T-helper 17 cell (primary cell): ENCODE data around the gene STMN3. TPM values are rescaled to one million over a fixed set of nuclear protein-coding genes. Genes with fewer than 3 reads are reported as not detected.
"Not testable (repeated sequence)": the region's sequence is repeated elsewhere in the genome, so short reads cannot be mapped to it uniquely, and the experiment has no call there.

ENCODE experiments used
- ATAC-seq: fragments of 150-1000 bp; cut with Tn5 transposase; 2 replicates; pipeline ENCODE4 v1.10.0; 2021; ENCODE audit warnings: mild to moderate bottlenecking, moderate library complexity
- DNase-seq, 3 donors: peaks; one replicate each; pipeline versions ENCODE4 v3.0.0 to v3.0.0-alpha.2; 2020 to 2021
- H3K9me3 ChIP-seq: one replicate; pipeline ENCODE4 v1.7.0; 2013; ENCODE audit warnings: low read length, mild to moderate bottlenecking; ENCODE audit not compliant: control insufficient read depth, poor library complexity, severe bottlenecking
- H3K27ac Mint-ChIP-seq: one replicate; pipeline ENCODE4 v1.8.0; 2022; ENCODE audit warnings: mild to moderate bottlenecking, moderate library complexity, mixed read lengths
- H3K27me3 Mint-ChIP-seq: one replicate; pipeline ENCODE4 v1.8.0; 2022; ENCODE audit warnings: mixed read lengths
- H3K36me3 Mint-ChIP-seq: one replicate; pipeline ENCODE4 v1.8.0; 2022; ENCODE audit warnings: low read depth, mixed read lengths
- H3K4me1 Mint-ChIP-seq: one replicate; pipeline ENCODE4 v1.8.0; 2022; ENCODE audit warnings: mild to moderate bottlenecking, mixed read lengths
- H3K4me3 Mint-ChIP-seq: one replicate; pipeline ENCODE4 v1.8.0; 2022; ENCODE audit warnings: mild to moderate bottlenecking, moderate library complexity, mixed read lengths
- total RNA-seq, 4 donors: library from RNA in 2 of 4; stranded (reverse) in 2 of 4; gene quantifications; one replicate each; pipeline ENCODE4 v1.2.3 and lab custom pipeline; 2022 to 2026

STMN3 gene
- total RNA-seq, 2 donors from 2014 or later = 51.0 to 67.4 TPM

DNA sequence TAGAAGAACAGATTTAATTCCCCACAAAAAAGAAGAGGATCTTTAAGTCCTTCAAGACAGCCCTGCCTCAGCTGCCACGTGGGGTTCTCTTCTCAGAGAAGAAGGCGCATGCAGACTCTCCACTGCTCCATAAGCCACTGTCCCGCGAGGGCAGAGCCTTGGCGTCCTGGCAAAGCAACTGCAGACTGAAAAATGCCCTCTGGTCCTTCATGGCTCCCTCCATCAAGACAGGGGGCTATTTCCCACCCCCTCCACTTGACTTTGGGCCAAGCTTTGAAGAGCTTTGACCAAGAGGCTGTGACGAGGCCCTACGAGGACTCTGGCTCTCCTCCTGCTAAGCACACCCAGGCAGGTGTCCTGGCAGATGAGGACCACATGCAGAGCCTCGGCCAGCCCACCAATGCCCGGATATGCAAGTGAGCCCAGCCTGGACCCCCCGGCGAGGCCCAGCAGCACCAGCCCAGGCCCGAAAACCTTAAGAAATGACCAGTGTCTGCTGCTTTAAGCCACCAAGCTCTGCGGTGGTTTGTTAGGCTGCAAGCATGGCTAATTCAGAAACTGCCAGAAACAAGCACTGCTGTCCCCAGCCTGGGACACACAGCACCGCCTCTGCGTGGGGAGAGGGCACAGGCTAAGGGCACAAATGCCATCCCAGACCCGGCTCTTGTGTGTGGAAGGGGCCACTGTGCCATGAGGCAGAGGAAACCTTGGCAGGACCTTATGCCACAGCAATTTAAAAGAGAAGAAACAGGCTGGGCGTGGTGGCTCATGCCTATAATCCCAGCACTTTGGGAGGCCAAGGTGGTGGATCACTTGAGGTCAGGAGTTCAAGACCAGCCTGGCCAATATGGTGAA lies 42.4 kb downstream of the STMN3 start:
- Mint-ChIP-seq H3K27me3 (no peaks in the 10 kb centered on the region), H3K36me3 (peaks cover 4% of the 10 kb centered on the region), H3K27ac (no peak overlapping the region), H3K4me1 (peaks cover 5% of the 10 kb centered on the region), H3K4me3 (no peak overlapping the region)
- no peaks in the 10 kb centered on the region for H3K9me3 ChIP-seq
- DNase-seq = no peak
- no peak for ATAC-seq

DNA sequence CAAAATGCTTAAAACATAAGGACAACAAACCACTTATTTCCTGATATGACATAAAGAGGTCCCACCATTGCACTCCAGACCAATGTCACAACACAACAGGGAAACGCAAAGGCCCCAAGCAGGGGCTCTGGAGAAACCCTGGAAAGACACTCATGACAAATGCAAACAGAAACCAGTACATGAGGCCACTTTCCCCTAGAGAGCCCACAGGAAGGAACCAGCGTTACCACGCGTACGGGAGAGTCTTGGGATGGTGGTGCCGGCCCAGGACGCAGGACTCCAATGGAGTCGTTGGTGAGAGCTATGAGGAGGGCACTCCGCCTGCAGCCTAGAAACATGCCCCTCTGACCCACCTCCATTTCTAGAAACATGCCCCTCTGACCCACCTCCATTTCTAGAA lies 46.5 kb downstream of the STMN3 start:
- H3K27ac Mint-ChIP-seq = peak overlapping the region; percentile 47
- H3K9me3 ChIP-seq = no peaks in the 10 kb centered on the region
- DNase-seq (no peak), ATAC-seq (no peak)
- no peaks in the 10 kb centered on the region for H3K27me3 Mint-ChIP-seq
- H3K36me3 Mint-ChIP-seq = peaks cover 5% of the 10 kb centered on the region
- peaks cover 4% of the 10 kb centered on the region for H3K4me1 Mint-ChIP-seq
- H3K4me3 Mint-ChIP-seq = no peak overlapping the region

DNA sequence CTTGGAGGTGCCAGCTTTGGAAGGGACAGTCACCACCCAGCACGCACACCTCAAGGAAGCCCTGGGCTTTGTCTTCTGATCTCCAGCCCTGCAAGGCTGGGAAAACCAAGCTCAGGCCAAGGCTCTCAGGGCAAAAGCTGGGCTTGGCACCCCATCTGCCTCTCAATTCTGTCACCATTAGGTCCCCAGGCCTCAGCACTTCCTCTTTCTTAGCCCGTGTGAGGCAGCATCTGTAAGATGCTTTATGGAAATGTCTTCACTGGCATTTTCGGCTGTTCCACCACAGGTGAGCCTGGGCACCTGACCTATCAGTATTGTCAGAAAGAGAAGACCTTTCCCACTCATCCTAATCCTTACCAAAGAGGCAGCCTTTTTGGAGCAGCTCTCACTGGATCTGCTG lies 50.9 kb downstream of the STMN3 start:
- H3K27ac Mint-ChIP-seq = peak overlapping the region; percentile 45
- peaks cover 8% of the 10 kb centered on the region for H3K36me3 Mint-ChIP-seq
- peaks cover 7% of the 10 kb centered on the region for H3K4me1 Mint-ChIP-seq
- no peak overlapping the region for H3K4me3 Mint-ChIP-seq
- no peaks in the 10 kb centered on the region for H3K9me3 ChIP-seq
- H3K27me3 Mint-ChIP-seq = no peaks in the 10 kb centered on the region
- ATAC-seq = no peak
- no peak for DNase-seq

DNA sequence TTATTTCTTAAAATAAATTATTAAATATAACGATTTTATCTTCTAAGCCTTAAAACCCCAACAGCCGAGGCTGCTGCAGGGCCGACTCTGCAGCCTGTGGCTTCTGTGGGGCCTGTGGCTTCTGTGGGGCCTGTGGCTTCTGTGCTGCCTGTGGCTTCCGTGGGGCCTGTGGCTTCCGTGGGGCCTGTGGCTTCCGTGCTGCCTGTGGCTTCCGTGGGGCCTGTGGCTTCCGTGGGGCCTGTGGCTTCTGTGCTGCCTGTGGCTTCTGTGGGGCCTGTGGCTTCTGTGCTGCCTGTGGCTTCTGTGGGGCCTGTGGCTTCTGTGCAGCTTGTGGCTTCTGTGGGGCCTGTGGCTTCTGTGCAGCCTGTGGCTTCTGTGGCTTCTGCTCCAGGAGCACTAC lies 51.5 kb downstream of the STMN3 start:
- not testable (repeated sequence) for H3K4me3 Mint-ChIP-seq, H3K9me3 ChIP-seq, H3K4me1 Mint-ChIP-seq, H3K27me3 Mint-ChIP-seq, ATAC-seq, H3K36me3 Mint-ChIP-seq
- peak in 1 of 3 donors; percentile 24 for DNase-seq
- H3K27ac Mint-ChIP-seq = peak overlapping the region; percentile 45

DNA sequence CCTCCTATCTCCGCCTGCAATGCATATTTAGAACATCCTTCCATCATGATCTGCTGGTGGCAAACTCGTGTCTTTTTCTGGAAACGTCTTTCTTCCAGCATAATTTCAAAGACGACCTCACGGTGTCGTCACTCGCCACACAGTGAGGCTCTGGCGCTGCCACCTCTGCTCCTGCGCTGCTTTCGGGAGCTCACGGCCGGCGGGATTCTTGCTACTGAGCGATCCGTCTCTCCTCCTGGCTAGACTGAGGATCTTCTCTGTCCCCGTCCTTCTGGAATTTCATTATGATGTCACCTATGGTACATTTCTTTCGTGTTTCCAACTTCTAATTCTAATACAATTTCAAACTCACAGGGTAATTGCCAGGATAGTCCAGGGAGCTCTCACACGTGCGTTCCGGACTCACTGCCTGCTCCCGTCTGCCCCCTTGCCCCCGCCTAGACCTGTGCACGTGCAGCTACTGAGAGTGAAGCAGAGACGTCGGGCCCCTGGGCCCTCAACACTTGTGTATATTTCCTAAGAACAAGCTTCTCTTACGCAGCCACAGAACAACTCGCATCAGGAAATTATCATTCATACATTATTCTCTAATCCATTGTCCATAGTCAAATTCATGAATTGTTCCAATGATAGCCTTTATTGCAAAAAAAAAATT lies 53.7 kb downstream of the STMN3 start:
- Mint-ChIP-seq H3K36me3 (peaks cover 10% of the 10 kb centered on the region), H3K4me3 (no peak overlapping the region), H3K4me1 (peaks cover 7% of the 10 kb centered on the region), H3K27ac (peak overlapping the region; percentile 72), H3K27me3 (no peaks in the 10 kb centered on the region)
- DNase-seq (no peak), ATAC-seq (no peak)
- H3K9me3 ChIP-seq = no peaks in the 10 kb centered on the region

DNA sequence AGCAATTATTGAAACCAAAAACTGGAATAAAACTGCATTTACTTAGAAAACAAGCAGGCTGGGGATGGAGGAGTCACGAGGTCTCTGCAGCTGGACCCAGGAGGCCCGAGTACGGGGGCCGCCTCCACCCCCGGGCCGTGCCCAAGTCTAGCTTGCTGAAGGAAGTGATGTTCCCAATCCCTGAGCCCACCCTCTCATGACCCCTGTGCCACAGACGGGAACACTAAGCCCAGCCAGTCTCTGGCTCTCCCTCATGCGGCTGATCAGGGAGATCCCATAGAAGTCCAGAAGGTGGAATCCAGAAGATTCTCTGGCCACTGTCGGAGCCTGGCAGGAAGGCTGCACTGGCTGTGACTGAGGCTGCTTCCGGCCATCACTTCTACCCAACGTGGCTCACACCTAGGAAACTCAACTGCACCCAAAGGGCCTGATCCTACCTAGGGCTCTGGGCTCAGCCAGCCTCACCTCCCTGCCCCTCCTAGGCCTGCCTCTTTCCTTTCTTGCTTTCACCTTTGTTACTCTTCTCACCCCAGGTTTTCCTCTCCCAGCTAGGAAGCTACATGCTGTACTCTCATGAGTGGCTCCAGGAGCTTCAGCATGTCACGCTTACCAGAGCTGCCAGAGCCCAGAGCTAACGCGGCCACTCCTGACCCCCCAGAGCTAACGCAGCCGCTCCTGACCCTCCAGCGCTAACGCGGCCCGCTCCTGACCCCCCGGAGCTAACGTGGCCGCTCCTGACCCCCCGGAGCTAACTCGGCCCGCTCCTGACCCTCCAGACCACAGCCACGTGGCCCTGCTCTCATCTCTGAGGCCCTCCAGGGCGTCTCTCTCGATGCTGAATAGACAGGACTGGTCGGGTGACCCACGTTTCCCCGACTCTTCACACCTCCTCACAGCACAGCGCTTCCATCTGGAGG lies 54.5 kb downstream of the STMN3 start:
- no peaks in the 10 kb centered on the region for H3K9me3 ChIP-seq
- ATAC-seq (no peak), DNase-seq (no peak)
- peak overlapping the region; percentile 72 for H3K27ac Mint-ChIP-seq
- peaks cover 10% of the 10 kb centered on the region for H3K36me3 Mint-ChIP-seq
- no peaks in the 10 kb centered on the region for H3K27me3 Mint-ChIP-seq
- no peak overlapping the region for H3K4me3 Mint-ChIP-seq
- peaks cover 7% of the 10 kb centered on the region for H3K4me1 Mint-ChIP-seq

DNA sequence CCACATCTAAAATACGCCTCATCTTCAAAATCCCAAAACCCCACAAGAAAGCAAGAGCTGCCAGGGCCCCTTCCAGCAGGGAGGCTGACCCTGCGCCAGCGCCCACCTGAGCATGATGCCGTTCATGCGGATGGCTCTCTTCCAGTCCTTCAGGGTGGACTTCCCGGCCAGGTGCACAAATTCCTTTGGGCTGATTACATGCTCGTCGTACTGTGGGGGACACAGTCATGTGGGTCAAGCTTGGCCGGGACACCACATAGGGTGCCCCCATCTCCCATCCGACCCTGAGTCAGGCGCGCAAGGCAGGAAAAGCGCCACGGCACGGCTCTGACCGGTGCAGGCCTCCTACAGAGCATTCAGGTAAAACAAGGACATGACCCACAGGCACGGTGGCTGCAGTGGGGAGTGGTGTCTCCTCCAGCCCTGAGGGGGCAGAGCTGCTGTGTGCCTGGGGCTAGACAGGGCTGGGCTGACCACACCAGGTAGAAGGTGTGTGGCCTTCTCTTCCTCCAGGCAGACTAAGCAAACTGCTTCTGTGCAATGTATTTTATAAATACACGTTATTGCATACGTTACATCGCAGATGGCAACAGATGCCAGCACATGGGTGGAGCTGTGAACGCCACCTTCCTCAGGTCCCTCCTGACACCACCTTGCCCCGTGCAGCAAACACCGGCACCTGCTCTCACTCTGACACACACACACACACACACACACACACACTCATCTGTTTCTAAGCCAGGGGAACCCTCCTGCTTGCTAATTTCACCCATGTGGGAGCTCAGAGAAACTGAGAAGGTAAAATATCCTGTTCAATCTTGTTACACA lies 55.4 kb downstream of the STMN3 start:
- ATAC-seq (no peak), DNase-seq (no peak)
- no peak overlapping the region for H3K4me3 Mint-ChIP-seq
- peaks cover 13% of the 10 kb centered on the region for H3K36me3 Mint-ChIP-seq
- H3K27me3 Mint-ChIP-seq = no peaks in the 10 kb centered on the region
- H3K4me1 Mint-ChIP-seq = peaks cover 10% of the 10 kb centered on the region
- no peaks in the 10 kb centered on the region for H3K9me3 ChIP-seq
- H3K27ac Mint-ChIP-seq = no peak overlapping the region

DNA sequence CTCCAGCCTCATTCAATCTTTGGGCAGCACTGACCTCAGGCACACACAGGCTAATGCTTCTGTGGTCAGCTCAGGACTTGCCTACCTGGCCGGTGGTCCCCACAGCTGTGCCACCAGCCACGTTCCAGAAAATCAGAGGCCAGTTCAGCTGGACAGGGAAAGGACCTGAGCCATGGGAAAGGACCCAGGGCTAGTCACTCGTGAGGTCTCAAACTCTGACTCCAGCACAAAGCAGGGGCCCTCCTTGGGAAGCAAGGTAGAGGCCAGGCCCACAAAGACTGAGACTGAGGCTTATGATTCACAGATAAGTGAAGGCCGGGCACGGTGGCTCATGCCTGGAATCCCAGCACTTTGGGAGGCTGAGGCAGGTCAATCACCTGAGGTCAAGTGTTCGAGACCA lies 56.8 kb downstream of the STMN3 start:
- Mint-ChIP-seq H3K36me3 (peaks cover 10% of the 10 kb centered on the region), H3K4me1 (peaks cover 8% of the 10 kb centered on the region), H3K27me3 (no peaks in the 10 kb centered on the region), H3K4me3 (no peak overlapping the region), H3K27ac (no peak overlapping the region)
- H3K9me3 ChIP-seq = no peaks in the 10 kb centered on the region
- DNase-seq (no peak), ATAC-seq (no peak)

DNA sequence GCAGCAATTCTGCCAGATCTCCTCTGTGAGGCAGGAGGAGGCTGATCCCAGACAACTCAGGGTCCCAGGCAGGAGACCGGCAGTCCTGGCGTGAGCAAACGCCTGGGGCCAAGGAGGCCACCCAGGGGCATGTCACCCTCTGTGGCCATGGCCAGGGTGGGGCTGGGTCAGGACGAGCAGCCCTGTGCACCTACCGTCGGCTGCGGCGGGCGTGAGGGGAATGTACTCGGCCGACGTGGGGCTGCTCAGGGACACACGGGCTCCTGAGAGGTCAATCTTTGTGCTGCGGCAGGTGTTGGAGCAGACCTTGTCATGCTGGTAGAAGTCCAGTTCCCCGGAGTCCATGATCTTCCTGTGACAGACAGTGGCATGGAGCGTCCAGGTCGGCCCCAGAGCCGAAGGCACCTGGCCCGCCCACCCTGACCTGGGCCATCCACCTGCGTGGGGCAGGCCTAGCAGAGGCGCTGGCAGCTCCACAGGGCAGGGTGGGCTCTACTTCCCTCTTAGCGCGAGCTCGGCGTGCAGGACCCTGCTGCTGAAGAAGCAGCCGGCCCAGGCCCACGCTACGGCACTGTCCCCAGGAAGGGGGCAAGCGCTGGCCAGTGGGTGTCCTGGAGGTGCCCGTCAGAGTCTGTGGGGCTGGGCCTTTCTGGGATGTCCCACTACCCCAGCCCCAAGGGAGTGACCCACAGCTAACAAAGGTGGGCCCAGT lies 57.7 kb downstream of the STMN3 start:
- ATAC-seq (no peak), DNase-seq (no peak)
- peaks cover 10% of the 10 kb centered on the region for H3K36me3 Mint-ChIP-seq
- peaks cover 8% of the 10 kb centered on the region for H3K4me1 Mint-ChIP-seq
- H3K27ac Mint-ChIP-seq = no peak overlapping the region
- no peaks in the 10 kb centered on the region for H3K9me3 ChIP-seq
- H3K27me3 Mint-ChIP-seq = no peaks in the 10 kb centered on the region
- H3K4me3 Mint-ChIP-seq = no peak overlapping the region

DNA sequence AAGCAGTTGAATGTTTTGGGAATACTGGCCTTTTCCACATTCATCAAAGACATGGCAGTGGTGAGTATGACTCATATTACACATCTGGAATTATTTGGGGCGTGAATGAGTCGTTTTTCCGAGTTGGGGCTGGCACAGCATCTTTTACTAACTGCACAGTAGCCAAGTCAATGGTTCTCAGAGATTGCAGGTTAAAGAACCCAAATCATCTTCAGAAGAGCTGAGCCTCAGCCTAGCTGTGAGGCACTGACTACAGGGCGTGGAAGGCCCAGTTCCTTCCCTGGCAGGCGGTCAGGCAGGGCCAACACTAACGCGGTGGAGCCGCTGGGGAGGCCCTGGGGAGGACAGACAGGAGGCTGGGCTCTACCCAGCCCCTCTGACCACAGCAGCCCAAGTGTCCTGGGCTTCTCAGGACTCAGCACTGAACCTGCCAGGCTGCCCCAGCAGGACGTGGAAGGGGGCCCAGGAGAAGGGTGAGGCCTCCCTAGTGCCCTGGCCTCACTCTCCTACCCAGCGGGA lies 59.1 kb downstream of the STMN3 start:
- H3K36me3 Mint-ChIP-seq = peaks cover 10% of the 10 kb centered on the region
- no peak overlapping the region for H3K4me3 Mint-ChIP-seq
- no peak overlapping the region for H3K27ac Mint-ChIP-seq
- no peak for DNase-seq
- no peaks in the 10 kb centered on the region for H3K27me3 Mint-ChIP-seq
- ATAC-seq = no peak
- peaks cover 5% of the 10 kb centered on the region for H3K4me1 Mint-ChIP-seq
- no peaks in the 10 kb centered on the region for H3K9me3 ChIP-seq

DNA sequence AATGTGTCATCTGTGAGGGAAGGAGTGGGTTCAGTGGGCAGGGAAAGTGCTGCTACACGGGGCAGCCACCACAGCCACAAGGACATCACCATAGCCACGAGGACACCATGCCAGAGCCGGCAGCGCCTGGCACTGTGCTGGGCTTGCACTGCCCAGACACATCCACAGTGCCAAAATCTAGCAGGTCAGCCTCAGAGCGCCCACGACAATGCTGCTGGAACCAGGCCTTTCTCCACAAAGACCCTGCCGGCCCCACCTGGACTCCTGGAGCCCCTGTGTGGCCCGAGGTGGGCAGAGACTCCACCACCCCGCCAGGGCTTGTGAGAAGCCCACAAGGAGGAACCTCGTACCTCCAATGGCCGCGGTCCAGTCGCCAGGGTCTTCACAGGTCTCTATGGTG lies 60.6 kb downstream of the STMN3 start:
- H3K27me3 Mint-ChIP-seq = no peaks in the 10 kb centered on the region
- DNase-seq (no peak), ATAC-seq (no peak)
- H3K36me3 Mint-ChIP-seq = peaks cover 10% of the 10 kb centered on the region
- peaks cover 8% of the 10 kb centered on the region for H3K4me1 Mint-ChIP-seq
- no peak overlapping the region for H3K27ac Mint-ChIP-seq
- no peak overlapping the region for H3K4me3 Mint-ChIP-seq
- no peaks in the 10 kb centered on the region for H3K9me3 ChIP-seq

DNA sequence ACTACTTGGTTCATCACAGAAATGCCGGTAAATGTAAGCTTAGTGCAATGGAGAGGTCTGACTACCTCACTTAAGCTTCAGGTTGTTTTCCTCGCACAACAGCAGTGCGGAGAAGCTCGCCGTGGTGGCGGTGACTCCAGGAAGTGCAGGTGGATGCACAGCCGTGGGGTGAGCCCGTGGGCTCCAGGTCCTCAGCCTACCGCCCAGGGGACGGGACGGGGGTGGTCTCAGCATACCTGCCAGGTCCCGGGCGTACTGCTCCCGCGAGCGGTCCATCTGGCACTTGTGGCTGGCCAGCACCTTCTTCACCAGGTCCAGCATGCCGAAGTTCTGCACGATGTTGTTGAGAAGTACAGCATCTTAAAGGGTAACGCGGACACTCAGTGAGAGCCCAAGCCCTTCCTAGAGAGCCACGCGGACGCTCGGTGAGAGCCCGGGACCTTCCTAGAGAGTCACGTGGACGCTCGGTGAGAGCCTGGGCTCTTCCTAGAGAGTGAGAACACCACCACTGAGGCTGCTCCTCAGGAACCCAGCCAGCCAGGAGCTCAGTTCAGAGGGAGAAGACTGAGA lies 61.4 kb downstream of the STMN3 start:
- Mint-ChIP-seq H3K4me3 (no peak overlapping the region), H3K27ac (no peak overlapping the region), H3K4me1 (peaks cover 8% of the 10 kb centered on the region), H3K36me3 (peaks cover 10% of the 10 kb centered on the region), H3K27me3 (no peaks in the 10 kb centered on the region)
- no peaks in the 10 kb centered on the region for H3K9me3 ChIP-seq
- DNase-seq = no peak
- ATAC-seq = no peak
